ENCODE measurements around the gene CCNK. TPM values are rescaled to one million over a fixed set of nuclear protein-coding genes. Genes with fewer than 3 reads are reported as not detected.

The CCNK gene
- total RNA-seq, 1 donor from 2014 or later, result 53.6 TPM

- no peaks in the 10 kb centered on the region for H3K27me3 ChIP-seq (ENCODE audit: low read depth)
- intact Hi-C loops (cut with DNase I), result no loop called here
- DNase-seq (no peak), ATAC-seq (no peak)
- no peaks in the 10 kb centered on the region for H3K36me3 ChIP-seq
- H3K27ac ChIP-seq, result no peak overlapping the region
- peaks cover 10% of the 10 kb centered on the region for H3K4me1 ChIP-seq
- no peak overlapping the region for H3K4me3 ChIP-seq
- TF ChIP-seq, protein P1, sequence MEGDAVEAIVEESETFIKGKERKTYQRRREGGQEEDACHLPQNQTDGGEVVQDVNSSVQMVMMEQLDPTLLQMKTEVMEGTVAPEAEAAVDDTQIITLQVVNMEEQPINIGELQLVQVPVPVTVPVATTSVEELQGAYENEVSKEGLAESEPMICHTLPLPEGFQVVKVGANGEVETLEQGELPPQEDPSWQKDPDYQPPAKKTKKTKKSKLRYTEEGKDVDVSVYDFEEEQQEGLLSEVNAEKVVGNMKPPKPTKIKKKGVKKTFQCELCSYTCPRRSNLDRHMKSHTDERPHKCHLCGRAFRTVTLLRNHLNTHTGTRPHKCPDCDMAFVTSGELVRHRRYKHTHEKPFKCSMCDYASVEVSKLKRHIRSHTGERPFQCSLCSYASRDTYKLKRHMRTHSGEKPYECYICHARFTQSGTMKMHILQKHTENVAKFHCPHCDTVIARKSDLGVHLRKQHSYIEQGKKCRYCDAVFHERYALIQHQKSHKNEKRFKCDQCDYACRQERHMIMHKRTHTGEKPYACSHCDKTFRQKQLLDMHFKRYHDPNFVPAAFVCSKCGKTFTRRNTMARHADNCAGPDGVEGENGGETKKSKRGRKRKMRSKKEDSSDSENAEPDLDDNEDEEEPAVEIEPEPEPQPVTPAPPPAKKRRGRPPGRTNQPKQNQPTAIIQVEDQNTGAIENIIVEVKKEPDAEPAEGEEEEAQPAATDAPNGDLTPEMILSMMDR (IDR thresholded peaks at IDR 0.05), result no peak
- H3K9me3 ChIP-seq, result no peaks in the 10 kb centered on the region
Measured at GRCh38 chr14:99551034-99551922, 70.1 kb downstream of the CCNK start.

DNA sequence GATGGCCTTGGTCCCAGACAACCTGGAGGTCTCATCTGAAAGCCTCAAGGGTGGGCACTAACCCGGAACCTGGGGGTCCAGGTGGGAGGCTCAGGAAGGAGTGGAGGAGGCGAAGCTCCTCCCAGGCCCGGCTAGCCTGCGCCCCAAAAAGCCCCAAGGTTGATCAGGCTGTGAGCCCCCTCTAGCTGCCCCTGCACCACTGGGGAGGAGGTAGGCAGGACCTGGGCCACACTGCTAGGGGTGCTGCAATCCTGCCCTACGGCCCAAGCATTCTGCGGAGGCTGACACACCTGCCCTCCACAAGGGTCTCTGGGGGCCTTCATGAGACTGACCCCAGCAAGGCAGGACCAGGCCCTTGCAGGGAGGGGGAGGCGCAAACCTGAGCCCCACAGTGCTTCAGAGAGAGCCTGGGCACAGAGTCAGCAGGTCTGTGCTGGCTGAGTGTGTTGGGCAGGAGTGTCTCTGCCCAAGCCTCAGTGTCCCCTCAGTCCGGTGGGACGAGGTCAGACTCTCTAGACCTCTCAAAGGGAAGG lies 70.9 kb downstream of the CCNK start:
- DNase-seq (no peak), ATAC-seq (no peak)
- TF ChIP-seq, protein P1 (IDR thresholded peaks at IDR 0.05), result no peak
- intact Hi-C loops (cut with DNase I), result no loop called here
- Histone ChIP-seq H3K4me1 (peaks cover 10% of the 10 kb centered on the region), H3K27me3 (ENCODE audit: low read depth) (no peaks in the 10 kb centered on the region), H3K4me3 (no peak overlapping the region), H3K9me3 (no peaks in the 10 kb centered on the region), H3K27ac (no peak overlapping the region), H3K36me3 (no peaks in the 10 kb centered on the region)

DNA sequence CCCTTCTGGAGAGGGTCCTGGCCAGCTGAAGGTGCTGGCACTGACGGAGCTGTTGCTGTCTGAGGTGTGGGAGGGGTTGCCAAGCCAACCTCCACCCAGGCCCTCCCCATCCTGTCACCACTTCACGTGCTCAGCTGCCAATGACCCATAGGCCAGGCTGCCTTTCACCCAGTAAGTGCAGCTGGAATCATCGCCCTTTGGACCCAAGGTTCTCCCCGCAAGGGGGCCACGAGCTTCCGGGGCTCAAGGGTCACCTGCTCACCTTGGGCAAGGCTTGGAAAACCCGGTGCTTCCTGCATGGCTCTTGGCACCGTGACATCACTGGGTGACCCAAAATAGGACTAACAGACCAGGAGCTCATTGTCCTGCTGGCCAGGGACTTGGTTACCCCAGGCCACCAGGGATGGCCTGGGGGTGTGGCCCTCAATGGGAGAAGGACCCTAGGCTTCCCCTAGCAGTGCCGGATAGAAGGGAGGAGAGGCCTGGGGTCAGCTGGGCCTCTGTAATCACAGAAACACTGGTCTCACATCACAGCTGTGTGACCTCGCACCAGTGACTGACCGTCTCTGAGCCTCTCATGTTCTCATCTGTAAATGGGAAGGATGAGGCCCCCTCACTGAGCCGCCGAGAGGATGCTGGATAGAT lies 71.5 kb downstream of the CCNK start:
- Histone ChIP-seq H3K27ac (no peak overlapping the region), H3K36me3 (no peaks in the 10 kb centered on the region), H3K4me3 (no peak overlapping the region), H3K4me1 (peaks cover 10% of the 10 kb centered on the region), H3K9me3 (no peaks in the 10 kb centered on the region), H3K27me3 (ENCODE audit: low read depth) (no peaks in the 10 kb centered on the region)
- DNase-seq (no peak), ATAC-seq (peak in 1 of 2 donors; percentile 36)
- intact Hi-C loops (cut with DNase I), result no loop called here
- TF ChIP-seq, protein P1 (IDR thresholded peaks at IDR 0.05), result no peak

GRCh38 chr14:99554184-99554583 lies 73.0 kb downstream of the CCNK start:
- no peak overlapping the region for H3K27ac ChIP-seq

More at GRCh38 chr14:99554184-99554583, 73.0 kb downstream of the CCNK start:
- DNase-seq (no peak), ATAC-seq (peak; percentile 22 to 64)
- no peak overlapping the region for H3K4me3 ChIP-seq
- peaks cover 10% of the 10 kb centered on the region for H3K4me1 ChIP-seq
- intact Hi-C loops (cut with DNase I), result no loop called here
- H3K9me3 ChIP-seq, result no peaks in the 10 kb centered on the region
- TF ChIP-seq, protein P1 (IDR thresholded peaks at IDR 0.05), result no peak
- H3K36me3 ChIP-seq, result no peaks in the 10 kb centered on the region
- H3K27me3 ChIP-seq (ENCODE audit: low read depth), result no peaks in the 10 kb centered on the region

Data from lower lobe of right lung (tissue), 2 donors.